Measurements from ENCODE around the gene NTN5. TPM values are rescaled to one million over a fixed set of nuclear protein-coding genes. Genes with fewer than 3 reads are reported as not detected.
A peak's percentile ranks its signal among the peaks of the same experiment; 100 is the strongest.

The NTN5 gene
- total RNA-seq, 1 donor from 2014 or later, result under 0.01 TPM

- Histone ChIP-seq H3K9me3 (ENCODE audit: control insufficient read depth in 3 of 3, low read length in 3 of 3) (no peaks in the 10 kb centered on the region), H3K27me3 (ENCODE audit: control insufficient read depth in 3 of 3, insufficient read depth in 3 of 3, low read length in 3 of 3) (no peaks in the 10 kb centered on the region), H3K36me3 (ENCODE audit: control insufficient read depth in 3 of 3, insufficient read depth in 3 of 3, low read length in 3 of 3) (peaks cover 22 to 31% (median 30%) of the 10 kb centered on the region in 3 donors), H3K9ac (ENCODE audit: low read depth in 1 of 3, low read length in 3 of 3) (peak overlapping the region in 2 of 3 donors; percentile 20 to 40), H3K4me3 (ENCODE audit: low read length in 3 of 3) (no peak overlapping the region), H3K27ac (ENCODE audit: low read depth, low read length) (no peak overlapping the region), H3K4me1 (ENCODE audit: control insufficient read depth in 3 of 3, insufficient read depth in 3 of 3, low read length in 3 of 3) (peaks cover 47 to 71% (median 60%) of the 10 kb centered on the region in 3 donors)
Measured at GRCh38 chr19:48616491-48617056, 56.2 kb downstream of the NTN5 start.

DNA sequence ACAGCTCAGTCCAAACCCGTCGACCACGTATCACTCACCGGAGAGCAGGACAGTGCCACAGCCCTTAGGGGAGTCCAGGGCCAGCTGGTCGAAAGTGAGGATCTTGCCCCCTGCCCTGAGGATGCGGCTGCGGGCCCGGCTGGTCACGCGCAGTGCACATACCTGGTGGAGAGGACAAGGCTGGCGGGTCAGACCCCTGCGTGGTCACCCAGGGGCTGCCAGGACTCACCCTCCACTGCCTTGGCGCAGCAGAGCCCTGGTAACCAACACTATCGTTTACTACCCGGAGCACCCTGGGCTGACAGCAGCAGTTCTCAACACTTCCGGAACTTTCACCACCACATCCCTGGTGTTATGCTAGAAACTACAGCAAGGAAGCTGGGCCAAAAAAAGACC, 56.8 kb downstream of the NTN5 start:
- Histone ChIP-seq H3K4me1 (ENCODE audit: control insufficient read depth in 3 of 3, insufficient read depth in 3 of 3, low read length in 3 of 3) (peaks cover 47 to 71% (median 60%) of the 10 kb centered on the region in 3 donors), H3K27ac (ENCODE audit: low read depth, low read length) (no peak overlapping the region), H3K4me3 (ENCODE audit: low read length in 3 of 3) (no peak overlapping the region), H3K9me3 (ENCODE audit: control insufficient read depth in 3 of 3, low read length in 3 of 3) (no peaks in the 10 kb centered on the region), H3K9ac (ENCODE audit: low read depth in 1 of 3, low read length in 3 of 3) (no peak overlapping the region), H3K27me3 (ENCODE audit: control insufficient read depth in 3 of 3, insufficient read depth in 3 of 3, low read length in 3 of 3) (no peaks in the 10 kb centered on the region), H3K36me3 (ENCODE audit: control insufficient read depth in 3 of 3, insufficient read depth in 3 of 3, low read length in 3 of 3) (peaks cover 22 to 30% (median 29%) of the 10 kb centered on the region in 3 donors)

- no peak overlapping the region for H3K4me3 ChIP-seq (ENCODE audit: low read length in 3 of 3)
- no peaks in the 10 kb centered on the region for H3K27me3 ChIP-seq (ENCODE audit: control insufficient read depth in 3 of 3, insufficient read depth in 3 of 3, low read length in 3 of 3)
- H3K9me3 ChIP-seq (ENCODE audit: control insufficient read depth in 3 of 3, low read length in 3 of 3), result no peaks in the 10 kb centered on the region
- H3K4me1 ChIP-seq (ENCODE audit: control insufficient read depth in 3 of 3, insufficient read depth in 3 of 3, low read length in 3 of 3), result peaks cover 47 to 71% (median 60%) of the 10 kb centered on the region in 3 donors
- no peak overlapping the region for H3K9ac ChIP-seq (ENCODE audit: low read depth in 1 of 3, low read length in 3 of 3)
- H3K36me3 ChIP-seq (ENCODE audit: control insufficient read depth in 3 of 3, insufficient read depth in 3 of 3, low read length in 3 of 3), result peaks cover 22 to 30% (median 29%) of the 10 kb centered on the region in 3 donors
- no peak overlapping the region for H3K27ac ChIP-seq (ENCODE audit: low read depth, low read length)
Measured at GRCh38 chr19:48615231-48616040, 57.4 kb downstream of the NTN5 start.

DNA sequence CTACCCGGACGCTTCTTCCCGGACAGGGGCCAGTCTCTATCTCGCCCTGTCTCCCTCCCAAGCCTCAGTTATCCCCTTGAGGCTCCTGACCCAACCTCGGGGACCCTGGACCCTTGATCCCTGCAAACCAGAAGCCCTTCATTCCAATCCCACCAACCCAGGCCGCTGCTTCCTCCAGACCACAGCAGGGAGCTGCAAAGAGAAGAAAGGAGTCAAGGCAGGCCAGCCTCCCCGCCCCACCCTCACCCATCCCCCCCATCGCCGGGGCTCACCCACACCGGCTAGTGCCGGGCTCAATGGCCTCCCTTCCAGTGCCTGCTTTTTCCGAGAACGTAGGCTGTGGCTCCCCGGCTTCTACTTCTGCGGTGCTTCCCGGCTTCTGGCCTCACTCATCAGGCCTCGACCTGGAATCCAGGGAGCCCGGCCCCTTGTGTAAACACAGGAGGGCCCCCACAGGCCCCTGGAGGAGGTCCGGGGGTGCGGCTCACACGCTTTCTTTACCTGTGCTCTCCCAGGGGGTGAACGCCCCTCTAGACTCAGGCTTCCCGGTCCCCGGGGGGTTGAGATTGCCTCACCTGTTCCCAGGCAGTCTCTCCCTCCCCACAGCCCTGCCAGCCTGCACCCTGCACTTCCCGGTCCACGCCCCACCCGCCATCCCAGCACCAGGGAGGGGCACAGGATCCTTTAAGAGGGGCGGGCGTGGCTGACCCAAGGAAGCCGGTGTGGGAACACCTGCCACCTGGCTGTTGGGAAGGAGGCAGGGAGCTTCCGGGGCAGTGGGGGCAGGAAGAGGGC, 58.2 kb downstream of the NTN5 start, which contains the start of gene FAM83E:
TSS of gene FAM83E (minus strand) at position 641 of the 795 bp plus-strand sequence. CDS start 1,704 bp downstream, outside the sequence.
- Histone ChIP-seq H3K36me3 (ENCODE audit: control insufficient read depth in 3 of 3, insufficient read depth in 3 of 3, low read length in 3 of 3) (peaks cover 22 to 30% (median 29%) of the 10 kb centered on the region in 3 donors), H3K9me3 (ENCODE audit: control insufficient read depth in 3 of 3, low read length in 3 of 3) (no peaks in the 10 kb centered on the region), H3K27me3 (ENCODE audit: control insufficient read depth in 3 of 3, insufficient read depth in 3 of 3, low read length in 3 of 3) (no peaks in the 10 kb centered on the region), H3K9ac (ENCODE audit: low read depth in 1 of 3, low read length in 3 of 3) (peak within 1 kb of the TSS in 2 of 3 donors; percentile 51 to 79), H3K4me3 (ENCODE audit: low read length in 3 of 3) (peak within 1 kb of the TSS in 1 of 3 donors; percentile 13), H3K27ac (ENCODE audit: low read depth, low read length) (peak within 1 kb of the TSS; percentile 77), H3K4me1 (ENCODE audit: control insufficient read depth in 3 of 3, insufficient read depth in 3 of 3, low read length in 3 of 3) (peaks cover 41 to 64% (median 53%) of the 10 kb centered on the region in 3 donors)

DNA sequence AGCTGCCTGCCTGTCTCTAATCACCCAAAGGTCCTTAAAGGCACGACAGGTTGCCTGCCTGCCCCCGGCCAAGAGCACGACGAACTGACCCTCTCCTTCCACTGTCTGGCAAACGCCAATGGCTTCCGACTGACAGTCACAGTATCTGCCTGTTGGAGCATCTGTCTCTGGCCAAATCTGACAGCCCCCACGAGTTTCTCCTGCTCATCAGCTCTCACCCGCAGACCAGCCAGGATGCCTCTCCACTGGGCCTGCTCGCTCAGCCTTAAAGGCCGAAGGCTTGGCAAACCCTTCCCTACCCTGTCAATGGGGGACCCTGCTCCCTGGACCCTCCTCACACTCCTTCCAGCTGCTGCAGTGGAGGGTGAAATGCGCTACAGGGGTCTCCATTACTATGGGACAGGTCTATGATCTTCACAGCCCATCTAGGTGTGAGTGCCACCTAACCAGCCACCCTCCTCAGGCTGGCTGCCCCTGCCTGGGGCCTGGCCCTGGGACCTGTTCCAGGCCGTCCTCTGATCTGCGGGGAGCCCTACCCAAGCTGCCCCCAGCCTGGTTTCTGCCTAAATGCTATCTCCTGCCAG, 58.9 kb downstream of the NTN5 start:
- Histone ChIP-seq H3K4me1 (ENCODE audit: control insufficient read depth in 3 of 3, insufficient read depth in 3 of 3, low read length in 3 of 3) (peaks cover 41 to 61% (median 51%) of the 10 kb centered on the region in 3 donors), H3K36me3 (ENCODE audit: control insufficient read depth in 3 of 3, insufficient read depth in 3 of 3, low read length in 3 of 3) (peaks cover 22 to 30% (median 29%) of the 10 kb centered on the region in 3 donors), H3K9me3 (ENCODE audit: control insufficient read depth in 3 of 3, low read length in 3 of 3) (no peaks in the 10 kb centered on the region), H3K27me3 (ENCODE audit: control insufficient read depth in 3 of 3, insufficient read depth in 3 of 3, low read length in 3 of 3) (no peaks in the 10 kb centered on the region), H3K4me3 (ENCODE audit: low read length in 3 of 3) (peak overlapping the region in 1 of 3 donors; percentile 13), H3K9ac (ENCODE audit: low read depth in 1 of 3, low read length in 3 of 3) (peak overlapping the region in 2 of 3 donors; percentile 51 to 79), H3K27ac (ENCODE audit: low read depth, low read length) (peak overlapping the region; percentile 77)

DNA sequence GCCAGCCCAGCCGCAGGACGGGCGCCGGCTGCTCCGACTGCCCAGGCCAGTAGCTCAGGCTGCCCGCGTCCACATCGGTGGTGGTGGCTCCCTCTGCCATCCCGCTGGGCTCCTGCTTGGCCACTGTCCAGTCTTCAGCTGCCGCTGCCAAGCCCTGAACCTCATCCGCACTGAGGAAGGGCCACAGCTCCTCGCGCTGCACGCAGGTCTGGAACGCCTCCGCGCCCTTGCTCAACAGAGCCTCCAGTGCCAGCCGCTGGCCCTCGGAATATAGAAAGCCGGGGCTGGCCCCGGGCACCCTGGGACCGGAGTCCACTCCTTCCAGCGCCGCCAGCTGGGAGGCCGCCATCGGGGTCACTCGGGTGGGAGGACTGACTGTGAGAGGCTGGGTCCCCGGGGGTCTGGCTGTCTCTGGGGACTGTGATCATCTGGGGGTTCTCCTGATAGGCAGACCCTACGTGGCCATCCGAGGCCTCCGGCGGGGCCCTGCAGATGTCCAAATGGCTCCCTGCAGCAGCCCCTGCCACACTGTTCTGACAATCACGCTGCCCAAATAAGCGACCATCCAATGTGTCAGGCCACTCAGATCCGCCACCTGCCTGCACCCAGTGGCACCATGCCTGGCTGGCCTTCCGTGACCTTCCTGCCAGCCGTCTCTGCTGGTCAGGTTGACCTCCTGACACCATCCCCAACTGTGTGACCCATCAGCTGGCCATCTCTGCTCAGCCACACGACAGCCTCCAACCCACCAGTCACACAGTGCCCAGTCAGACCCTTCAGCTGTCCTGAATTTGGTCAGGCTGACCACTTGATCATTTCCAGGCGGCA, 59.6 kb downstream of the NTN5 start:
- Histone ChIP-seq H3K36me3 (ENCODE audit: control insufficient read depth in 3 of 3, insufficient read depth in 3 of 3, low read length in 3 of 3) (peaks cover 22 to 30% (median 29%) of the 10 kb centered on the region in 3 donors), H3K9ac (ENCODE audit: low read depth in 1 of 3, low read length in 3 of 3) (peak overlapping the region; percentile 20 to 79 (median 38)), H3K4me1 (ENCODE audit: control insufficient read depth in 3 of 3, insufficient read depth in 3 of 3, low read length in 3 of 3) (peaks cover 39 to 54% (median 47%) of the 10 kb centered on the region in 3 donors), H3K27me3 (ENCODE audit: control insufficient read depth in 3 of 3, insufficient read depth in 3 of 3, low read length in 3 of 3) (no peaks in the 10 kb centered on the region), H3K4me3 (ENCODE audit: low read length in 3 of 3) (peak overlapping the region in 2 of 3 donors; percentile 32 to 63), H3K9me3 (ENCODE audit: control insufficient read depth in 3 of 3, low read length in 3 of 3) (no peaks in the 10 kb centered on the region), H3K27ac (ENCODE audit: low read depth, low read length) (peak overlapping the region; percentile 77)

- no peaks in the 10 kb centered on the region for H3K27me3 ChIP-seq (ENCODE audit: control insufficient read depth in 3 of 3, insufficient read depth in 3 of 3, low read length in 3 of 3)
- H3K4me1 ChIP-seq (ENCODE audit: control insufficient read depth in 3 of 3, insufficient read depth in 3 of 3, low read length in 3 of 3), result peaks cover 25 to 40% (median 34%) of the 10 kb centered on the region in 3 donors
- no peak overlapping the region for H3K27ac ChIP-seq (ENCODE audit: low read depth, low read length)
- no peak overlapping the region for H3K9ac ChIP-seq (ENCODE audit: low read depth in 1 of 3, low read length in 3 of 3)
- peaks cover 15 to 21% (median 20%) of the 10 kb centered on the region in 3 donors for H3K36me3 ChIP-seq (ENCODE audit: control insufficient read depth in 3 of 3, insufficient read depth in 3 of 3, low read length in 3 of 3)
- no peak overlapping the region for H3K4me3 ChIP-seq (ENCODE audit: low read length in 3 of 3)
- H3K9me3 ChIP-seq (ENCODE audit: control insufficient read depth in 3 of 3, low read length in 3 of 3), result no peaks in the 10 kb centered on the region
Measured at GRCh38 chr19:48611872-48612271, 60.9 kb downstream of the NTN5 start.

All from skeletal muscle tissue (tissue), 4 donors.